HepG2 (cell line): ENCODE data around the gene CTNNBL1.

Experiments used
- CHD2 ChIP-seq: IDR thresholded peaks from 2 replicates; pipeline ENCODE4 v1.6.1; 2011; ENCODE audit warnings: low read depth, low read length, improper control_type of control experiment
- HMG20B ChIP-seq: conservative IDR thresholded peaks from 2 replicates; pipeline ENCODE4 v1.6.1; 2016; ENCODE audit warnings: missing genetic modification reagents, missing compliant biosample characterization
- NFE2L1 ChIP-seq: sonication (generic); formaldehyde crosslinking; IDR thresholded peaks from 2 replicates; pipeline ENCODE4 v1.4.0; 2020; ENCODE audit warnings: missing genetic modification reagents, mild to moderate bottlenecking, borderline replicate concordance
- SUZ12 ChIP-seq: fragments of 150-350 bp; IDR thresholded peaks from 2 replicates; pipeline ENCODE4 v1.6.1; 2014; ENCODE audit warnings: low read depth, low read length
- ZNF138 ChIP-seq: sonication (generic); formaldehyde crosslinking; IDR thresholded peaks from 2 replicates; pipeline ENCODE4 v1.5.0; 2020; ENCODE audit warnings: mild to moderate bottlenecking, low read depth, missing genetic modification reagents
- TF ChIP-seq, protein P1 (sequence below): sonication (generic); formaldehyde crosslinking; IDR thresholded peaks from 2 replicates; pipeline ENCODE4 v1.4.0; 2020; ENCODE audit warnings: missing genetic modification reagents, mild to moderate bottlenecking, borderline replicate concordance
- TF ChIP-seq, protein P2 (sequence below): sonication (generic); formaldehyde crosslinking; IDR thresholded peaks from 2 replicates; pipeline ENCODE4 v1.4.0; 2020; ENCODE audit warnings: missing genetic modification reagents

DNA sequence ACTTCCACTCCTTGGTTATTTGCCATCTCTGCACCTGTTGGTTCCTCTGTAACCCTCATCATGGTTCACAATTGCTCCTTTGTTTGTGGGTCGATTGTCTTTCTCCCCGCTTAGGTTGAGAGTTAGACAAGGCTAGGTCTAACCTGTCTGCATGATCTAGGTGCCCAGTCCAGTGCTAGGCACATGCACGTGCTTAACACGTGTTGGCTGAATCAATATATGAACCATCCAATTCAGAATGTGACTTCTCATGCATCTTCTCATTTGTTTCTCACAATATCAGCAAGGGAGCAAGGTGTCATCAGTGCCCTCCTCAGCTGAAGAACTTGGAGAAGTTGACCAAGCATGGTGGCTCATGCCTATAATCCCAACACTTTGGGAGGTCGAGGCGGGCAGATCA lies 36.9 kb upstream of the CTNNBL1 start:
- no peak for TF ChIP-seq CHD2
- TF ChIP-seq SUZ12, result no peak
- no peak for TF ChIP-seq HMG20B (CRISPR knock-in tag)
- TF ChIP-seq ZNF138 (CRISPR knock-in tag), result no peak
- TF ChIP-seq, protein P1, sequence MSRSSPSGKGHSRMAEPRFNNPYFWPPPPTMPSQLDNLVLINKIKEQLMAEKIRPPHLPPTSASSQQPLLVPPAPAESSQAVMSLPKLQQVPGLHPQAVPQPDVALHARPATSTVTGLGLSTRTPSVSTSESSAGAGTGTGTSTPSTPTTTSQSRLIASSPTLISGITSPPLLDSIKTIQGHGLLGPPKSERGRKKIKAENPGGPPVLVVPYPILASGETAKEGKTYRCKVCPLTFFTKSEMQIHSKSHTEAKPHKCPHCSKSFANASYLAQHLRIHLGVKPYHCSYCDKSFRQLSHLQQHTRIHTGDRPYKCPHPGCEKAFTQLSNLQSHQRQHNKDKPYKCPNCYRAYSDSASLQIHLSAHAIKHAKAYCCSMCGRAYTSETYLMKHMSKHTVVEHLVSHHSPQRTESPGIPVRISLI, result no peak
- TF ChIP-seq NFE2L1 (CRISPR knock-in tag), result no peak
- TF ChIP-seq, protein P2, sequence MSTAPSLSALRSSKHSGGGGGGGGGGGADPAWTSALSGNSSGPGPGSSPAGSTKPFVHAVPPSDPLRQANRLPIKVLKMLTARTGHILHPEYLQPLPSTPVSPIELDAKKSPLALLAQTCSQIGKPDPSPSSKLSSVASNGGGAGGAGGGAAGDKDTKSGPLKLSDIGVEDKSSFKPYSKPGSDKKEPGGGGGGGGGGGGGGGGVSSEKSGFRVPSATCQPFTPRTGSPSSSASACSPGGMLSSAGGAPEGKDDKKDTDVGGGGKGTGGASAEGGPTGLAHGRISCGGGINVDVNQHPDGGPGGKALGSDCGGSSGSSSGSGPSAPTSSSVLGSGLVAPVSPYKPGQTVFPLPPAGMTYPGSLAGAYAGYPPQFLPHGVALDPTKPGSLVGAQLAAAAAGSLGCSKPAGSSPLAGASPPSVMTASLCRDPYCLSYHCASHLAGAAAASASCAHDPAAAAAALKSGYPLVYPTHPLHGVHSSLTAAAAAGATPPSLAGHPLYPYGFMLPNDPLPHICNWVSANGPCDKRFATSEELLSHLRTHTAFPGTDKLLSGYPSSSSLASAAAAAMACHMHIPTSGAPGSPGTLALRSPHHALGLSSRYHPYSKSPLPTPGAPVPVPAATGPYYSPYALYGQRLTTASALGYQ (CRISPR knock-in tag), result no peak
